GM12892 (cell line): Measurements from ENCODE around the gene UBASH3A.

Experiments
- DNase-seq: peaks from one replicate; pipeline ENCODE4 v3.0.0; 2011; ENCODE audit not compliant: insufficient read length
- FAIRE-seq: peaks from 2 replicates; lab custom pipeline; 2011; peaks lifted over from hg19 to GRCh38; lab: Jason Lieb, UNC
- POLR2A ChIP-seq: IDR thresholded peaks from 2 replicates; pipeline ENCODE4 v1.6.1; 2011; ENCODE audit warnings: low read depth, low read length, control low read depth
- POLR2AphosphoS5 ChIP-seq: IDR thresholded peaks from 2 replicates; pipeline ENCODE4 v1.6.1; 2011; ENCODE audit warnings: low read depth, low read length, control low read depth
- TAF1 ChIP-seq: IDR thresholded peaks from 2 replicates; pipeline ENCODE4 v1.6.1; 2011; ENCODE audit warnings: low read depth, mild to moderate bottlenecking, control low read depth, low read length, borderline replicate concordance

The UBASH3A gene

DNA sequence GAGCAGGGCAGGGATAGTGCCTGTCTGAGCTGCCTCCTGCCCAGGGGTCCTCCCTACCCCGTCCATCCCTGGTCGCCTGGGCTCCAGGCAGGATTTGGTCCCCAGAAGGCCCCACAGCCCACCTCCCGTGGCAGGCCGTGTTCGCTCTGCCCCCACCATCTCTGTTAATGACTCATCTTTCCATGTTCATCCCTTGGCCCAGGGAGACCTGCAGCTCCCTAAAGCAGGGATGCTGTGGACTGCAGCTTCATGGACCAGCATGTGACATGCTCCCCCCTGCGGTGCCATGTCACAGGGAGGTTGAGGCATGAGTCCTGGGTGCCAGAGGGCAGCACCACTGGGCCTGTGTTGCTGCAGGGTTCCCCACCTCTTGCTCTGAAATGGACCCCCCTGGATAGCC, 26.8 kb downstream of the UBASH3A start:
- DNase-seq, result no peak
- no peak for FAIRE-seq
- TF ChIP-seq TAF1, result no peak
- no peak for TF ChIP-seq POLR2AphosphoS5

DNA sequence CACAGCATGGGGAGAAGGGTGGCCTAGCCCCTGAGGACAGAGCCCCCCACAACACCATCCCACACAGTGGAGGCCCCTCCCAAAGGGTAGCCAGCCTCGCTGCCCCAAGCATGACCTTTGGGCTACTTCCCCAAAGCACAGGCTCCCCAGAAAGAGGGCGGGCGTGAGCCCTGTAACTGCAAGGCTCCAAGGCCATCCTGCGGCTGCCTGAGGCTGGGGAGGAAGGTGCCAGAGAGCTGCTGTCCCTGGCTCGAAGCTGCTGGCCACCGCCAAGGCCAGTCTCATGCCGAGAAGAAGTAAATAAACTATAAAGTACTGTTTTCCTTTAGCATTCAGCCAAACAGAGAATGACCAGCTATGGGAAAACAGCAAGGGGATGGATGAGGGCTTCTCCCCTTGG, 27.5 kb downstream of the UBASH3A start:
- TF ChIP-seq TAF1 (no peak), POLR2AphosphoS5 (no peak), POLR2A (no peak)
- FAIRE-seq, result no peak
- DNase-seq, result no peak

DNA sequence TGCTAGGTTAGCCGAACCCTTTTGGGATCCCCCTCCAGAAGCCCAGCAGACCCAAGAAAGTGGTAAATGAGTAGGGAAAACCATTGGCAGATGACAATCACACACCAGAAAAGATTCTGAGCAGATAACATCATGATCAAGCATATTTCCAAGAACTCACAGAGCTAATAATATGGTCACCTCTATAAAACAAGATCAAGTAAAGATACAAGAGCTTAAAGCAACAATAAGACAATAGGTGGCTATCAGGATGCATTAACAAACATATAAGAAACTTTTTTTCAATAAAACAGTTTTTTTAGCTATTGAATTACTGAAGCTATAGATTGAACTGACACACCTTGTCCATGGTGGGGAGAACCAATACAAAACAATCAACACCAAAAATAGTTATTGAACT, 29.0 kb downstream of the UBASH3A start:
- DNase-seq (no peak), FAIRE-seq (no peak)
- TF ChIP-seq TAF1 (no peak), POLR2AphosphoS5 (no peak), POLR2A (no peak)

DNA sequence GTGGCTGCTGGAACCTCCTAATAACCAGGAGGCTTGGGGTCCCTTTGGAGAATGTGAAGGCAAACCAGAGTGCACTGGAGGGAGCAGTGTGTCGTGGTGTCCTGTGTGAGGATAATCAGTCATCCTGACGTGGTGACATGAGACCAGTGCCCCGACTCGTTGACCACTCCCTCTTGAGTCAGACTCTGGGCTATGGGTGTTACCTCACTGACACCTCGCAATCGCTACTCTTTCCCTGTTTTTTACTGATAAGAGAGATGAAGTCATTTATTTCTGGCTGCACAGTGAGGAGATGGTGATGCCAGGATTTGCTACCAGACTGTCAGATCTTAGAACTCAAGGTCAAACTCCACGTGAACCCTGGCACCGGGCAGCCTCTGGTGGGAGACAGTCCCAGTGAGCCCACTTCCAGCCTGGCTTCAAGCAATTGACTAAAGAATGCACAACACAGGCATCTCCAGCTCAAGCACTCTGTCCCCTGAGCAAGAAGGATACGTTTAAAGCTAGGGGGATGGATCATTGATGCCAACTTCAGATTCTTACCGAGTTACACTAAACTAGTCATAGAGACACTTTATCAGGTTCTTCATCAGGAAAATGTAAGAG, 30.3 kb downstream of the UBASH3A start:
- no peak for DNase-seq
- TF ChIP-seq POLR2A (no peak), TAF1 (no peak), POLR2AphosphoS5 (no peak)
- FAIRE-seq, result no peak

DNA sequence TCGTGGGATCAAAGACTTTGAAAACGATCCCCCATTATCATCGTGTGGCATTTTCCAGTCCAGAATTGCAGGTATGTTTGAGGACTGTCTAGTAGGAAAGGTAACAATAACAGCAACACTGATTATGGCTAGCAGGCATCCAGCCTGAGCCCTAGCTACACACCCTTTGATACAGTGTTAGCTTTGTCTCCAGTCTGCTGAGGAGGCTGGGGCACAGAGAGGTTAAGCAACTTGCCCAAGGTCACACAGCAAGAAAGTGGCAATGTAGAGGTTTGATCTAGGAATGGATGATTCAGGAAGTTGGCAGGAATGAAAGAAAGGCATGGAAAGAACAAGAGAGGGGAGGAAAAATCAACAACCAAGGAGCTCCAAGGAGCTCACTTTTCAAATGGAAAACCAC, 31.2 kb downstream of the UBASH3A start:
- peak; percentile 27 for FAIRE-seq
- DNase-seq, result no peak
- TF ChIP-seq TAF1, result no peak
- TF ChIP-seq POLR2AphosphoS5, result no peak
- no peak for TF ChIP-seq POLR2A

DNA sequence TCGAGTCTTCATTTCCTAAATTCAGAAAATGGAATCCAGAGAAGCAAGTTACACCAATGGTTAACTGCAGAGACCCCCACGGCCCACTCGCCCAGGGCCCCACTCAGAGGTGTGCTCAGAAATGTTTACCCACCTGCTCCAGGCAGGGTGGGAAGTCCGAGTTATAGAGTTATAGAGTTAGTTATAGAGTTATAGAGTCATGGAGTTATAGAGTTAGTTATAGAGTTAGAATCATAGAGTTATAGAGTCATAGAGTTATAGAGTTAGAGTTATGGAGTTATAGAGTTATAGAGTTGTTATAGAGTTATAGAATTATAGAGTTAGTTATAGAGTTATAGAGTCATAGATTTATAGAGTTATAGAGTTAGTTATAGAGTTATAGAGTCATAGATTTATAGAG, 31.7 kb downstream of the UBASH3A start:
- TF ChIP-seq POLR2A (no peak), POLR2AphosphoS5 (no peak), TAF1 (no peak)
- DNase-seq (no peak), FAIRE-seq (no peak)

DNA sequence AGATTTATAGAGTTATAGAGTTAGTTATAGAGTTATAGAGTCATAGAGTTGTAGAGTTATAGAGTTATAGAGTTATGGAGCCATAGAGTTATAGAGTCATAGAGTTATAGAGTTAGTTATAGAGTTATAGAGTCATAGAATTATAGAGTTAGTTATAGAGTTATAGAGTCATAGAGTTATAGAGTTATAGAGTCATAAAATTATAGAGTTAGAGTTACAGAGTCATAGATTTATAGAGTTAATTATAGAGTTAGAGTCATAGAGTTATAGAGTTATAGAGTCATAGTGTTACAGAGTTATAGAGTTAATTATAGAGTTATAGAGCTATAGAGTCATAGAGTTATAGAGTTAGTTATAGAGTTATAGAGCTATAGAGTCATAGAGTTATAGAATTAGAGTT, 32.1 kb downstream of the UBASH3A start:
- FAIRE-seq, result no peak
- no peak for DNase-seq
- TF ChIP-seq POLR2AphosphoS5, result no peak
- TF ChIP-seq TAF1, result no peak
- TF ChIP-seq POLR2A, result no peak

DNA sequence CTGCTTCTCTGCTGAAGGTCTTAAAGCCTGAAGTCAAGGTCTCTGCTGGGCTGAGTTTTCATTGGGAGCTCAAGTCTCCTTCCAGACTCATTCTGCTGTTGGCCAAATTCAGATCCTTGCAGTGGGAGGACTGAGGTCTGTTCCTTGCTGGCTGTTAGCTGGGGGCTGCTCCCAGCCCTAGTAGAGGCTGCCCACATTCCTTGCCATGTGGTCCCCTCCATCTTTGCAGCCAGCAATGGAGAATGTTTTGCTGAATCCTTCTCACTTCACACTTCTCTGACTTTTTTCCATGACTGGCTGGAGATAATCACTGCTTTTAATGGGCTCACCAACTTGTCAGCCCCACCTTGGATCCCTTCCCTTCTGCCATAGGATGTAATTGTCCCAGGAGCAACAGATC, 33.2 kb downstream of the UBASH3A start:
- TF ChIP-seq TAF1, result no peak
- TF ChIP-seq POLR2A, result no peak
- no peak for TF ChIP-seq POLR2AphosphoS5
- FAIRE-seq (no peak), DNase-seq (no peak)

DNA sequence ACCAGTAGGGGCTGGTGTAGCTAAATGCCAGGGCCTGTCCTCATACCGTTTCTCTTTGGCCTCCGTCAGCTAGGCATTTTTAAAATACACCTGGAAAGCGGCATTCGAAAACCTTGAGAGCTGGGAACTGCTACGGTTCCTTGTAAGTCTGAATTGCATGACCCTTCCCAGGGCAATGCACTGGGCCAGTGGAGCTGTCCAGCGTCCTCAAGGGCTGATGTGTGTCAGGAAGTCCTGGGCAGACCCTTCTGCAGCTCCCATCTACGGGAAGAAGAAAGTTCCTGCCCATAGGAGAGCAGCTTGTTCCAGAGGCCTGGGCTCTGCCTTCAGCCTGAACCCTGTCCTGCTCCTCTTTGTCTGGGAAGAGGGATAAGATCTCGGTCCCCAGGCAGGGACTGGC, 34.1 kb downstream of the UBASH3A start:
- FAIRE-seq, result no peak
- DNase-seq, result no peak
- TF ChIP-seq TAF1 (no peak), POLR2A (no peak), POLR2AphosphoS5 (no peak)

DNA sequence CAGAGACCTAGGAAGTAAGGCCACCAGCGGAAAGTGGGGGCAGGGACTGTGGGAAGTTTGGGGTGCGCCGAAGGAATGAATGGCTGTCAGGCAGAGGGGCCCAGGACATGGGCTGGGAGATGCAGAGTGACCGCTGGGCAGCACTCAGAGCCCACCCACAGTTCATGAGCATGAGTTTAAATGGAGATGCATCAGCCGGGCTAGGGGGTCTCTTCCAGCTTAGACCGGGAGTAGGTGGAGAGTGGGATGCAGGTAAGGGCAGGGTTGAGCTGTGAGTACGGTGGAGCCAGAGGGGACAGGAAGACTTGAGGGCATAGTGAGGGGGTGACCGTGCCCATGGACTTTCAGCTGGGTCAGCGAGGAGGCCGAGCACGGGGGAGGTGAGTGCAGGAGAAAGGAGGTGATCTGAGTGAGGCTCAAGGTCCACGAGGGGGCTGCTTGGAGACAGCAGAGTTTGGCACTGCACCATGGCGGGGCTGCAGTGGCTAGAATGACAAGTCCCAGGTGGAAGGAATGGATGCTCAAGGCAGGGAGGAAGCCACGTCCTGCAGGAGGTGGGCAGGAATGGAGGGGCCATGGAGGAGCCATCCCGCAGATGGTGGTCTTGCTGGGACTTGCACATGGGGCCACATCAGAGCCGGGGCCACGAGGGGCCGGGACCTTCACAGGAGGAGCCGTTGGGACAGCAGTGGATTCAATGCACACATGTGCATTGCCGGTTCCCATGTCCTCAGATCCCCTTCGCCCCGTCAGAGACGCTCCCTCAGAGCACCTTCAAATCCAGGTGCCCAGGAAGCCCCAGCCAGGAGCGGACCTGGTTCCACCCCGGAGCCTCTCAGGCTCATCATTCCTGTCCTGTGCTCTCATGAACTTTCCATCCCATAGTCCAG, 34.9 kb downstream of the UBASH3A start:
- FAIRE-seq, result no peak
- TF ChIP-seq POLR2A, result no peak
- no peak for TF ChIP-seq TAF1
- TF ChIP-seq POLR2AphosphoS5, result no peak
- no peak for DNase-seq

DNA sequence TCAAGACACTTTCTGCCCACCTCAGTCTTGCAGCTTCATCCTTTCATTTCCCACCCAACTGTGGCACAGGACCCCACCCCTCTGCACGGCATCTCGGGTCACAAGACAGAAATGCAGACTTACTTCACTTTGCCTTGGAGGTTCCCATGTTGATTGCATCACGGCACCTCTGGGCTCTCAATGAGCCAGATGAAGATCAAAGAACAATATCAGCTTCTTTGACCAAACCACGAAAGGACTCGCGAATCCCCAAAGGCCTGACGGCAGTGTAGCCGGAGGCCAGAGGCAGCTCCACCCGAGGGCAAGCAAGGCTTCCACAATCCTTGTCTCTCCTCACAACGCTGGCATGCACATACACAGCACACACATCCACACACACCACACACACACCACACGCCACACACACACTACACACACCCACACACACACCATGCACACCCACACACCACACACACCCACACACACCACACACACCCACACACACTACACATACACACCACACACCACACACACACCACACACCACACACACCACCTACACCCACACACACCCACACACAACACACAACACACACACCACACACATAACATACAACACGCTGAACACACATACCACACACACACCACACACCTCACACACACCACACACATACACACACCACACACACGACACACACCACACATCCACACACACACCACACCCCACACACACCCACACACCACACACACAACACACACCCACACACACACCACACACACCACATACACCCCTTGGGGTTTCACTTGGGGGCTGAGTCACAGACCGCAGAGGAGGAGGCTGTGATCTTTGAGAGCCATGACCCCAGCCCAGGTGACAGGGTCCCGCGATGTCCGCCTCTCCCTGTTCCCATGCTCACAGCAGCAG, 35.8 kb downstream of the UBASH3A start:
- FAIRE-seq (peak; percentile 99), DNase-seq (no peak)
- TF ChIP-seq POLR2A (no peak), POLR2AphosphoS5 (no peak), TAF1 (no peak)
